GM18951 (cell line): ENCODE measurements around the gene GABBR2.

Experiments
- POLR2A ChIP-seq: IDR thresholded peaks from 4 replicates; pipeline ENCODE4 v1.6.1; 2011; ENCODE audit warnings: mild to moderate bottlenecking; ENCODE audit not compliant: insufficient read length, insufficient read depth; ENCODE audit errors: extremely low read depth
- in situ Hi-C: fragments of 300-500 bp; cut with MboI; formaldehyde crosslinking; loops from one replicate; pipeline ENCODE4 v1.12.0; 2022; ENCODE audit warnings: low sequenced_read_pairs, mixed read lengths, inconsistent platforms; ENCODE audit not compliant: unreplicated experiment

The GABBR2 gene

GRCh38 chr9:98551511-98552286 lies 157.0 kb downstream of the GABBR2 start:
- in situ Hi-C loops, result no loop called here

GRCh38 chr9:98550206-98550820 lies 158.4 kb downstream of the GABBR2 start:
- in situ Hi-C loops, result no loop called here
- TF ChIP-seq POLR2A, result no peak

More at GRCh38 chr9:98551511-98552286, 157.0 kb downstream of the GABBR2 start:
- TF ChIP-seq POLR2A, result no peak

GRCh38 chr9:98549401-98549800 lies 159.3 kb downstream of the GABBR2 start:
- in situ Hi-C loops, result no loop called here
- TF ChIP-seq POLR2A, result no peak

- in situ Hi-C loops, result no loop called here
- no peak for TF ChIP-seq POLR2A
Measured at GRCh38 chr9:98547606-98548005, 161.1 kb downstream of the GABBR2 start.

GRCh38 chr9:98545021-98545420 lies 163.7 kb downstream of the GABBR2 start:
- TF ChIP-seq POLR2A, result no peak
- in situ Hi-C loops, result no loop called here

- in situ Hi-C loops, result no loop called here
- no peak for TF ChIP-seq POLR2A
Measured at GRCh38 chr9:98541684-98542230, 167.0 kb downstream of the GABBR2 start.

- in situ Hi-C loops, result no loop called here
- no peak for TF ChIP-seq POLR2A
Measured at GRCh38 chr9:98540476-98540875, 168.3 kb downstream of the GABBR2 start.

GRCh38 chr9:98539954-98540353 lies 168.8 kb downstream of the GABBR2 start:
- in situ Hi-C loops, result loop anchor here (10.0 kb wide), 1 partner anchor 235 kb away; no protein-coding TSS in a partner anchor
- TF ChIP-seq POLR2A, result no peak

- in situ Hi-C loops, result loop anchor here (10.0 kb wide), 1 partner anchor 236 kb away; no protein-coding TSS in a partner anchor
- no peak for TF ChIP-seq POLR2A
Measured at GRCh38 chr9:98538626-98539031, 170.1 kb downstream of the GABBR2 start.

- TF ChIP-seq POLR2A, result no peak
- in situ Hi-C loops, result loop anchor here (10.0 kb wide), 1 partner anchor 237 kb away; no protein-coding TSS in a partner anchor
Measured at GRCh38 chr9:98538203-98538602, 170.5 kb downstream of the GABBR2 start.

GRCh38 chr9:98536542-98537173 lies 172.1 kb downstream of the GABBR2 start:
- in situ Hi-C loops, result loop anchor here (10.0 kb wide), 1 partner anchor 238 kb away; no protein-coding TSS in a partner anchor
- TF ChIP-seq POLR2A, result no peak

GRCh38 chr9:98533866-98534265 lies 174.9 kb downstream of the GABBR2 start:
- no peak for TF ChIP-seq POLR2A
- in situ Hi-C loops, result loop anchor here (10.0 kb wide), 1 partner anchor 241 kb away; no protein-coding TSS in a partner anchor

GRCh38 chr9:98533132-98533531 lies 175.6 kb downstream of the GABBR2 start:
- in situ Hi-C loops, result loop anchor here (10.0 kb wide), 1 partner anchor 242 kb away; no protein-coding TSS in a partner anchor
- no peak for TF ChIP-seq POLR2A
